GM19238 (cell line): ENCODE results near the gene SNX10.
"Not testable (repeated sequence)": the region's sequence is repeated elsewhere in the genome, so short reads cannot be mapped to it uniquely, and the experiment has no call there.

Source experiments
- DNase-seq: peaks from one replicate; pipeline ENCODE4 v3.0.0; 2011; ENCODE audit warnings: low spot score; ENCODE audit not compliant: insufficient read length

Gene SNX10, protein sequence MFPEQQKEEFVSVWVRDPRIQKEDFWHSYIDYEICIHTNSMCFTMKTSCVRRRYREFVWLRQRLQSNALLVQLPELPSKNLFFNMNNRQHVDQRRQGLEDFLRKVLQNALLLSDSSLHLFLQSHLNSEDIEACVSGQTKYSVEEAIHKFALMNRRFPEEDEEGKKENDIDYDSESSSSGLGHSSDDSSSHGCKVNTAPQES

DNA sequence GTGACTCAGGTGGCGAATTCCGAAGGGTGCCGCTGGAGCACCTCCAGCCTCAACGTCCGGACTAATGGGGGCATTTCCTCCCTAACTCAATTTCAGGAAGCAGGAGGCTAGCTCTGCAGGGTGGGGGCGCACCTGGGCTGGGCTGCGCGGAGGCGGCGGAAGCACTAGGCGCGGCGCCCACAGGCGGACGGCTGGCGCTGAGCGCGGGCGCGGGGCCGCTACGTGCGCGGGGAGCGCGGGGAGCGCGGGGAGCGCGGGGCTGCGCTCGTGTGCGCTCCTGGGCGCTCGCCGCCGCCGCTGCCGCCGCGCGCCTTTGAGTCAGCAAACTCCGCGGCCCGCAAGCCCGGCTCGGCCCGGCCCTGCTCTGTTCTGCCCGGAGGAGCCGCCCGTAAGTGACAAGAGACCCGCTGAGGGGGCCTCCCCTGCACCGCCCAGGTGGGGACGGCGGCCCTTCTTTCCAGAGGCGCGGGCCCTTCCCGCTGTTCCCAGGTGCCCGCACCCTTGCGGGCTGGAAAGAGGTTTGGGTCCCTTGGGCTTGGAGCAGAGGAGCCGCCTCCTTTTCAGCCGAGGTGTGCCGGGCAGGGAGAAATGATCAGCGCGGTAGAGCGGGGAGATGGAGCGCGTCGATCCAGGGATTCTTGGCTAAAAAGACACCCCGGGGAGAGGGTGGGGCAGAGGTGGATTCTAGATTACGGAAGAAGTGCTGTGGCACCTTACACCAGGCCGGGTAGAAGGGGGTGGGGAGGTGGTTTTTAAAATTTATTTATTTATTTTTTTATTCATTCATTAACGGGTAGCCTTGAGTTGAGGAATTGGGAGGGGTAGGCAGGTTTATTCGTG lies at the start of gene SNX10:
Gene SNX10 (plus strand): TSS at position 164 of the 840 bp plus-strand sequence. CDS start 54,581 bp downstream, outside the sequence.
- DNase-seq = peak; percentile 53

DNA sequence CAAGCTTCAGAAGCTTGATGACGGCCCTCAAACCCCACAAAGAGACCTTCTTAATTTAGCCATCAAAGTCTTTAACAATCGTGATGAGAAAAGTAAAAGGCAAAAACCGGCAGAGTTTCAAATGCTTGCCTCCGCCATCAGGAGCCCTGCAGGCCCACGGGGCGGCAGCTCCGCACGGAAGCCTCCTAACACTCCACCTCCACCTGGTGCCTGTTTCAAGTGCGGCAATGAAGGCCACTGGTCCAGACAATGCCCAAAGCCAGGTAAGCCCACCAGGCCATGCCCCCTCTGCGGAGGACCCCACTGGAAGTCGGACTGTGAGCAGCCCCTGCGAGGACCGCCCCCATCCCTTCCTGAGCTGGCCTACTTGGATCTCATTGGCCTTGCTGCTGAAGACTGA lies 46.5 kb upstream of the SNX10 start:
- DNase-seq = no peak

DNA sequence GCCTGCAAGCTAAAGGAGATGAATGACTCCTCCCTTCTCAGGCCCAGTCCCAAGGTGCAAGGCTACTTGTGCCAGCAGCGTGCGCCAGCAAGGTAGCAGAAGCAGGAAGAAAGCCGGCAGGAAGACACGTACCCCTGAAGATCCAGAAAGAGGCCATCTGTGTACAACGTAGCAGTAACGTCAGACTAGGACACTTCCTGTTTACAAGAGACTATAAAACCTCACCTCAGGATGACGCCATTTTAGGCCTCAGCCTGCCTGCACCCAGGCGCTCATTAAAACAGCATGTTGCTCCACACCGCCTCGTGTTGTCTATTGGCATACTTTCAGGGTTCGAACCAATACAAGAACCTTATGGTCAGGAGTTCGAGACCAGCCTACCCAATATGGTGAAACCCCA lies 41.4 kb upstream of the SNX10 start:
- DNase-seq = no peak

DNA sequence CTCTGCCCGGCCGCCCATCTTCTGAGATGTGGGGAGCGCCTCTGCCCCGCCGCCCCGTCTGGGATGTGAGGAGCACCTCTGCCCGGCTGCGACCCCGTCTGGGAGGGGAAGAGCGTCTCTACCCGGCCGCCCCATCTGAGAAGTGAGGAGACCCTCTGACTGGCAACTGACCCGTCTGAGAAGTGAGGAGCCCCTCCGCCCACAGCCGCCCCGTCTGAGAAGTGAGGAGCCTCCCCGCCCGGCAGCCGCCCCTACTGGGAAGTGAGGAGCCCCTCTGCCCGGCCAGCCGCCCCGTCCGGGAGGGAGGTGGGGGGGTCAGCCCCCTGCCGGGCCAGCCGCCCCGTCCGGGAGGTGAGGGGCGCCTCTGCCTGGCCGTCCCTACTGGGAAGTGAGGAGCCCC lies 29.8 kb upstream of the SNX10 start:
- DNase-seq = not testable (repeated sequence)

DNA sequence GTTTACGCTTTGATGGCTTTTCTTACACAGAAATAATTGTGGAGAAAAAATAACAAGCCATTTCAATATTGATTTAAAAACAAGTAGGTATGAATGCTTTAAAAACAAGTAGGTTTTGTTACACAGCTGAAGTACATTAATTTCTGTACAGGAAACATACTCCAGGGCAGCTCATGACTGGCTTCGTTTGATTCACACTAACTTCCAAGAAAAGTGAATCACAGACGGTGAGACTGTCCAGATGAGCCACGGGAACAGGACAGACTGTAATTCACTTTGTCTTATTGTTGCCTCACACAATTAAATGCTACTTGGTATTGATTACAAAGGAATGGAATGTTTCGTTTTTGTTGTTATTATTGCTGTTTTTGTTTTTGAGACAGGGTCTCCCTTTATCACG lies 26.6 kb upstream of the SNX10 start:
- DNase-seq = no peak

DNA sequence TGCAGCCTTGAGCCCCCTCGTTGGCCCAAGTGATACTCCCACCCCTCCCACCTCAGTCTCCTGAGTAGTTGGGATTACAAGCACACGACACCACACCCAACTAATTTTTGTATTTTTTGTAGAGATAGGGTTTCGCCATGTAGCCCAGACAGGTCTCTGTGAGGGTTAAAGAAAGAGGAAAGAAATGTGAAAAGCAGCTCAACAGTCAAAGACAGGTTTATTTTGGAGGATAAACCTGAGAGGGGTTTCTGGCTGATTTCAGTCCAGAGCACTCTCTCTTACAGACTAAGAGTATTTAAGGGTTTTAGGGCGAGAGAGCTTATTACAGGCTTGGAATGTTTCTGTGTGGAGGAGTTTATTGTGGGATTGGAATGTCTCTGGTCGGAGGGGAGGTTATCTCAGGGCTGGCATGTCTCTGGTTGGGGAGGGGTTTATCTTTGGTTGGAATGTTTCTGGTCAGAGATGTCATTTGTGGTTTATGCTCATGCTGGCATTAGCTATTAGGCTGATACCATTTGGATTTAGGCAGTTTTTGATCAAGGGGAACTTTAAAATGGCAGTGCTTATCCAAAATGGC lies 26.1 kb upstream of the SNX10 start:
- DNase-seq = no peak

DNA sequence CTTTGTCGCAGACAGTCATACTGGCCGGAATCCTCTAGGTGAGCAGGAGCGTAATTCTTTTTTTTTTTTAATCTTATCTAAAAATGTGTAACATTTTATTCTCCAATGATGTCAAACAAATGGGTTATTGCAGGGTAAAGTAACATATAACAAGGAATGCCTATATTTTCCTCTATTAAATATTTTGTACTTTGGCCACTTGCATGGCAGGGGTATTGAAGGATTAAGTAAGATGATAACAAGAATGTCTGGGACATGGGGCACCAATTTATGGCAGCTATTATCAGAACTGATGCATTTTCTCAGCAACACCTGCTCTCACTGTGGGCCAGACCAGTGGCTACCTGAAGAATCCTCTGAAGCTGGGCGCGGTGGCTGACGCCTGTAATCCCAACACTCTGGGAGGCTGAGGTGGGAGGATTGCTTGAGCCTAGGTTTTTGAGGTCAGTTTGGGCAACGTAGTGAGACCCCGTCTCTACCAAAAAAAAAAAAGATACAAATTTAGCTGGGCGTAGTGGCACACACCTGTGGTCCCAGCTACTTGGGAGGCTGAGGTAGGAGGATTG lies 24.0 kb upstream of the SNX10 start:
- DNase-seq = no peak

DNA sequence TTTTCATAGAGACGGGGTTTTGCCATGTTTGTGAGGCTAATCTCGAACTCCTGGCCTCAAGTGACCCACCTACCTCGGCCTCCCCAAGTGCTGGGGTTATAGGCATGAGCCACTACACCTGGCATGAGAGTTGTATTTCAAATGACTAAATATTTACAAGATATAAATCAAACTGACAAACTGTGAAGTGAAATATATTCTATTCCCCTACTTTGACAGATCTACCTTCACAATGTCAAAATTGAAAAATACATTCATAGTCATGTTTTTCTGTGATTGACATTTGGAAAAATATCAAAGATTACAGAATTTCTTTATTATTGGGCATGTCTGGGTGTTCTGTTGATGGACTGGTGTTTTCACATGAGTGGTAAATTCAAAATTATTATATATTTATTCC lies 16.4 kb upstream of the SNX10 start:
- DNase-seq = no peak

DNA sequence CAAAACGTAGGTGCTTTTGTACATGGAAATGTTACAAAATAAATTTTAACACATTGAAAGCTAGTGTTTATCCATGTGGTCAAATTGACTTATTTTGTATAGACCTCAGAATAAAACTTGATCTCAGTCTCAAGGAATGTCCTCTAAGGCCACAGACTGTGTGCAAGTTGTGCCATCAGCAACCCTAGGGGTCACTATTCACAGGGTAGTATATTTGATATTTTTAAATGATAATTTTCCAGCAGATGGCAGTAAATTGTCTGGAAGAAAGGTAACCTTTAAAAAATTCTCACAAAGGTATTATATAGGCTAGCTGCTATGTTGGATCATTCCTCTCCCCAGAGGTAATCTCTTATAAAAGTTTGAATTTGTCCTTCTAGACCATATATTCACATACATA lies 12.9 kb upstream of the SNX10 start:
- DNase-seq = no peak

DNA sequence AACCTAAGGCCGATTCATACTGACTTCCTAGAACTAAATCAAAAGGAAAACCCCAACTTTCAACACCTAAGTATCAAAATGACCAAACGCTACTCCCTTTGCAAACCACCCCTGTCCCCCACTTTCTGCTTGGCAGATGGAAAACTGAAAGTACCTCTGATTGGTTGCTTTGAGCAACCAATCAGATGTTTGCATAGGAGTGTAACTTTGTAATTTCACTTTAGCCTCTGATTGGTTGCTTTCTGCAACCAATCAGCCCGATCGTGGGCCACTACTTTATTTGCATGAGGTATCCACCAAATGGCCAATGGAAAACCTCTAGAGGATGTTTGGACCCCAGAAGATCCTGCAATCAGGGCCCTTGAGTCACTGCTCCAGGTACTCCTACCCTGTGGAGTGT lies 12.3 kb upstream of the SNX10 start:
- no peak for DNase-seq

DNA sequence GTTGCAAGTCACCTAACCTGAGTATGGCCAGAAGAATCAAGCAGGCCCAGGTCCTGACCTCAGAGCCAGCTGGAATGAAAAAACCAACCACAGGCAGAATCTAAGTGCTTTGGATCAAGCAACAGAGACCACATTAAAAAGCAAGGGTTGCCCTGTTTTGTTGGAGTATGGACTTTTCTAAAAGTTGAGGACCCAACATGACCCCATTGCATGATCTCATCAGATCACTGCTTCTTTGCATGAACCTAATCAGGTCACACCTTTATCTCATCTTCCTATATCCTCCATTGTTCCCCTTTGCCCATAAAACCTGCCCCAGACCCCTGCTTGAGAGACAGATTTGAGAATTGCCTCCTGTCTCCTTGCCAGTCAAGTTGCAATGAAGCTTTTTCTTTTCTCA lies 11.6 kb upstream of the SNX10 start:
- no peak for DNase-seq

DNA sequence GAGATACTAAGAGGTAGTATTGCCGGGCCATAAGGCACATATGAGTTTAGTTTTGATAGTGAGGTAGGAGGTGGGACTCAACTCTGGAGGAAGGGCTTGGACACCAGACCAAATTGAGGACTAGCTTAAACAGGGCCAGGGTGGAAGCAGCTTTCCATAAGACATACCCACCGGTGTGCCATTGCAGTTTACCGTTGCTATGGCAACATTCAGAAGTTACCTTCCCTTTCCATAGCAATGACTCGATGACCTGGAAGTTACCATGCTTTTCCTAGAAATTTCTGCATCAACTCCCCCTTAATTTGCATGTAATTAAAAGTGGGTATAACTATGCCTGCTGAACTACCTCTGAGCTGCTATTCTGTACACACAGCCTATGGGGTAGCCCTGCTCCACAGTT lies 10.9 kb upstream of the SNX10 start:
- DNase-seq = no peak

DNA sequence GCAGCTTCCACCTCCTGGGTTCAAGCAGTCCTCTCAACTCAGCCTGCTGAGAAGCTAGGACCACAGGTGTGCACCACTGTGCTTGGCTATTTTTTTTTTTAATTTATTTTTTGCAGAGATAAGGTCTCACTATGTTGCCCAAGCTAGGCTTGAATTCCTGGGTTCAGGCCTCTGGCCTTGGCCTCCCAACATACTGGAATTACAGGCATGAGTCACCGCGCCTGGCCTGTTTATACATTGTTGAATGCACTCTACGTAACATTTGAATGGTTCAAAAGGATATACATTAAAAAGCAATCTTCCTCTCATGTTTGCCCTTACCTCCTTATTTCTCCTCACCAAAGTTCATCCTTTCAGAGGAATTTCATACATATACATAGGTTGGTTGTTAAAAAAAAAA lies 7.2 kb upstream of the SNX10 start:
- no peak for DNase-seq

DNA sequence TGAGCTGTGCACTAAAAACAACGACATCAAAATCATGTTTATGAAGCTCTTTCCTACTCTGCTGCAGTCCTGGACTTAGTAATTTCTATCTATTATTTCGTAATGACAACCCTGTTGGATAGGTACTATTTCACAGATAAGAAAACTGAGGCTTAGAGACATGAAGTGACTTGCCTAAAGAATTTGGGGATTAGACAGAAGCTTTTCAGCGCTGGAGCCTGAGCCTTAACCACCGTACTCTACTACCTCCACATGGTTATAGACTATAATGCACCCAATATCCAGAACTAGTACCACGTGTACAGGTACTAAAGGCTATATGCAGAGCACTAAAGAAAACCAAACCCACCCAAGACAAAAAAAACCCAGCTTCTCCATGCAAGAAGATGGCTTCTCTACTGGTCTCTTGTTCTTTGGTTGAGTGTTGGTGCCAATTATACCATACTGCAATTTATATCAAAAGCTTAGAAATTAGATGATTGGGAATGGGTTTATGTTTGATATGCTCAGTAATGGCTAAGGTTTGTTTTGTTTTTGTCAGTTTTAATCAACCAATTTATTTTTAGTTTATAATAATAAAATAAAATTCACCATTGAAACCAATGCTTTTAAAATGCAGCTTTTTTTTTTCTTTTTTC lies 6.5 kb upstream of the SNX10 start:
- no peak for DNase-seq

DNA sequence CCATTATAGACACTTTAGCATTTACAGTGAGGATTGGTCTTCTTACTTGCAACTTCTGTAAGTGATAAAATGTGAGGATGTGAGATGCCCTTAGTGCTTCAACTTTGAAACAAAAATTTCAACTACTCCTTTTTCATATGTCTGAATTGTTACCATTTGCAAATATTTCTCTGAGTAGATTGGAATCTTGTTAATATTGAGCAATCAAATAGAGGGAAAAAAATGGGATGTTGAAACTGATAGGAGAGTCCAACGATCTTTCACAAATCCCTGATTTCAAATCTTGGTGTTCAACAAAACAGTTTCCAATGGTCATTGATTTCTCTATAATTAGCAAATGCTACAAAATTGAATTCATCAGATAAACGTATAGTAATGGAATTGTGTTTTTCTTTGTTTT lies 5.5 kb upstream of the SNX10 start:
- DNase-seq = no peak

DNA sequence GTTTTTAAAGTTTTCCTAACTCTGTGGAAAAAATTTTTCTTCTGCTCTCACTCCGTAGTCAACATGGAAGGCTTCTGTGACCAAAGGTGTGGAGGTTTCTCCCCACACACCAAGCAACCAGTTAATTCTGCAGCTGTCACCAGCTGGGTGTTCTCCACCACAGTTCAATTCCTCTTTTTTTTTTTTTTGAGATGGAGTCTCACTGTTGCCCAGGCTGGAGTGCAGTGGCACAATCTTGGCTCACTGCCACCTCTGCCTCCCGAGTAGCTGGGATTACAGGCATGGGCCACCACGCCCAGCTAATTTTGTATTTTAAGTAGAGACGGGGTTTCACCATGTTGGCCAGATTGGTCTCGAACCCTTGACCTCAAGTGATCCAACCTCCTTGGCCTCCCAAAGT lies 3.5 kb upstream of the SNX10 start:
- DNase-seq = not testable (repeated sequence)

DNA sequence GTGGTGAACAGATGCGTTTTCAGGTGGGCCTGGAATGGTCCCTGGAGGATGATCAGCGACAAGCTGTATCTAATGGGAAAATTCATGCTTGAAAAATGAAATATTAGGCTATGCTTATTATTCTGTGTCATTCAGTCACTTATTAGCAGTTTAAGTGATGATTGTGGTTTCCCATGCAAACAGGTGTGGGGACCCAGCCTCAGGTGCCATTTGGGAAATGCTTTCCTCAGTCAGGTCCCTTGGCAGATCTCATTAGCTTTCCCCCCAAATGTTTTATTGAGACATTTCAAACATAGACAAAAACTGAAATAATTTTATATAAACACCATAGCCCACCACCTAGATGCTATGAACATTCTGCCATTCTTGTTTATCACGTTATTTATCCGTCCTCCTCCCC lies 411 bp upstream of the SNX10 start:
- no peak for DNase-seq

DNA sequence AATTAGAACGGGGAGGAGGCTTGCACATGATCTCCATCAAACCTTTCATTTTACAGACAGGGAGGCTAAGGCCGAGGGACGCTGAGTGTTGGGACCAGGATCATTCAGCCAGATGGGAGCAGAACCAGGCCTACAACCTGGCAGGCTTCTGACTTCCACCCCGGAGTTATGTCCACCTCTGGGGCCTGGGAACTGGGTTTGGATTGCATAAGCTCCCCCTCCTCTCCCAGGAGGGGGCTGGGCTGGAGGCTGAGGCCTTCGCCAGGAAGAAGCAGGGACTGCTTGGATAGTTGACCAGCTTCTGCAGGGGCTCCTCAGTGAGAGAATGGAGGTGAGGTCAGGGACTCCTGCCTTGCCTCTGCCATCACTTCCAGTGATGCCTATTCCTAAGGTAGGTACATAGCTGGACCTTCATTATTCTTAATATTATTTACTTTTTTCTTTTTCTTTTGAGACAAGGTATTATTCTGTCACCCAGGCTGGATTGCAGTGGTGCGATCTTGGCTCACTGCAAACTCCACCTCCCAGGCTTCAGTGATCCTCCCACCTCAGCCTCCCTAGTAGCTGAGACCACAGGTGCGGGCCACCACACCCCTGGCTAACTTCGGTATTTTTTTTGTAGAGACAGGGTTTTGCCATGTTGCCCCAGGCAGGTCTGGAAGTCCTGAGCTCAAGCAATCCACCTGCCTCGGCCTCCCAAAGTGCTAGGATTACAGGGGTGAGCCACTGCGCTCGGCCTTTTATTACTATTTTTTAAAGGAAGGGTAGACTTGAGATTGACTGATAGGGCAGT lies 1.3 kb downstream of the SNX10 start:
- no peak for DNase-seq

DNA sequence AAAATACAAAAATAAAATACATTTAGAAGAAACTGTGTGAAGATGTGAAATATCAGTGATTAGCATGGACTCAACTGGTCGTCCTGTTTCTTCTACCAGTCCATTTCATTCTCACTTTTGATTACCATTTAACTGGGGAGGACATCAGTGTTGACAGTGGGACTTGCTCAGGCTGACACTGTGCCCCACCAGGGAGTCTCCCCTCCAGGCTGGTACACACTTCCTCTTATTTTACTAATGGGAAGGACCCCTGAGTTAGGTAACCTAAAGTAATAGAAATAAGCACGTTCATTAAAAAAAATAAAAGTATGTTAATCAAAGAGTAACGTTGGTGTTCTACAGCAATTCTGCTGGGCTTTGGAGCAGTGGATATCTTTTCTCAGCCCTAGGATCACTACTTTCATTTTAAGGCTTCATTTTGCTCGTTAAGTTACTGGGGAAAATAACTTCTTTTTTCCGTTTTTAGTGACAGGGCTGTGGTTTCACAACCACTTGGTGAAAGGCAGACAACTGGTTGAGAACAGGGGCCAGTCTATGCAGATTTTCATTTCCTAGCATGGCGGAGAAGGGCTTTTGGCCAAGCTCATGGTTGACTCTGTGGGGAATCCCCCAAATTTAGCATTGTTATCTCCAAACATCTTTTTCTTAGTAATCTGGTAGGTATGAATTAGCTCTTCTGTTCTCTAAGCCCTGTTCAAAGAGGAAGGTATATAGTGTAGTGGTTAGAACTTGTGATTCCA lies 2.1 kb downstream of the SNX10 start:
- DNase-seq = peak; percentile 40

DNA sequence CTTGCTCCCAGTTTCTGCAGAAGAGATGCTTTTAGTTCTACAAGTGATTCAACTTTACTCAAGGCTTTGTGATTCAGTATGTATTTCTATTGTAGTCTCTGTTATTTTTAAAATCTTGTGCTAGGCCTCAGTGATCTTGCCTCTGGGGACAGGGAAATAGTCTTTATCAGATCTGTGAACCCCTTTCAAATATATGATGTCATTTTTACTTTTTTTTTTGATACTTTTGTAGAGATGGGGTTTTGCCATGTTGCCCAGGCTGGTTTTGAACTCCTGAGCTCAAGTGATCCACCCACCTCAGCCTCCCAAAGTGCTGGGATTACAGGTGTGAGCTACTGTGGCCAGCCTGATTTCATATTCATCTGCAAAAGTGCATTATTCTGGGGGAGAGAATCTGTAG lies 3.4 kb downstream of the SNX10 start:
- DNase-seq = no peak
